Measurements from ENCODE around the gene BID.
A peak's percentile ranks its signal among the peaks of the same experiment; 100 is the strongest.

Gene BID

DNA sequence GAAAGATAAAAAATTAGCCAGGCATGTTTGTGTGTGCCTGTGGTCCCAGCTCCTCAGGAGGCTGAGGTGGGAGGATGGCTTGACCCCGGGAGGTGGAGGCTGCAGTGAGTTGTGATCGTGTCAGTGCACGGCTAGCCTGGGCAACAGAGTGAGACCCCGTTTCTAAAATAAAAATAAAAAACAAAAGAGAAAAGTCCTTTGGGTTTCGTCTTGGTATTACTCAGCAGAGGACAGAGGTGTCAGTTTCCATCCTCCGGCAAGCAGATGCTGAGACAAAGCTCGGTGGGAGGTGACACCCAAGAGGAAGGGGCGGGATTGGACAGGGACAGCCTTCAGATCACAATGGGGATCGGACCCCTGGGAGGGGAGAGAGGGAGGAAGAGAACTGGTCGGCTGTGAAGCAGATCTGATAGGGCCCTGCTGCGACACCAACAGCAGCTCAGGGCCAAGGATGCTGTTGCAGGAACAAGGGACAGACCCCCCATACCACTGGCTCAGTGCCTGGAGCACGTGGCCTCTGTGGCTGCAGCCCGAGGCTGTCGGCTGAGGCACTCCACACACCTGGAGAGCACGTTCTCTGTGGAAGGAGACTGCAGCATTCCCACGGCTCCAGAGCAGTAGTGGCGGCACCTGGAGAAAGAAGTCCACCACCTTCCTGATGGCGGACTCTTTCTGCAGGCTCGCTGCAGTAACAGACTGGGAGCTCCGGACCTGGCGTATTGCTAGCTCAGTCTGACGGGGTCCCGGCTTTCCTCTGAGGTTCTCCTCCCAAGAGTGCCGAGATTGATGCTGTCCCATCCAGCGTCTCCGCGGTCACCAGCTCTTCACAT lies 5.2 kb upstream of the BID start:
- ChIA-PET CTCF (interaction anchor here (0.7 to 5.6 kb wide), 10 partner anchors 10 to 300 kb away, joined by 3 to 44 read pairs (median 4); no protein-coding TSS in a partner anchor), POLR2A (interaction anchor here (0.6 to 2.1 kb wide), 6 partner anchors 12 to 21 kb away, joined by 3 to 16 read pairs (median 3); no protein-coding TSS in a partner anchor)
- peak; percentile 84 for DNase-seq (ENCODE audit: extremely low spot score)
- TF ChIP-seq, protein P1, sequence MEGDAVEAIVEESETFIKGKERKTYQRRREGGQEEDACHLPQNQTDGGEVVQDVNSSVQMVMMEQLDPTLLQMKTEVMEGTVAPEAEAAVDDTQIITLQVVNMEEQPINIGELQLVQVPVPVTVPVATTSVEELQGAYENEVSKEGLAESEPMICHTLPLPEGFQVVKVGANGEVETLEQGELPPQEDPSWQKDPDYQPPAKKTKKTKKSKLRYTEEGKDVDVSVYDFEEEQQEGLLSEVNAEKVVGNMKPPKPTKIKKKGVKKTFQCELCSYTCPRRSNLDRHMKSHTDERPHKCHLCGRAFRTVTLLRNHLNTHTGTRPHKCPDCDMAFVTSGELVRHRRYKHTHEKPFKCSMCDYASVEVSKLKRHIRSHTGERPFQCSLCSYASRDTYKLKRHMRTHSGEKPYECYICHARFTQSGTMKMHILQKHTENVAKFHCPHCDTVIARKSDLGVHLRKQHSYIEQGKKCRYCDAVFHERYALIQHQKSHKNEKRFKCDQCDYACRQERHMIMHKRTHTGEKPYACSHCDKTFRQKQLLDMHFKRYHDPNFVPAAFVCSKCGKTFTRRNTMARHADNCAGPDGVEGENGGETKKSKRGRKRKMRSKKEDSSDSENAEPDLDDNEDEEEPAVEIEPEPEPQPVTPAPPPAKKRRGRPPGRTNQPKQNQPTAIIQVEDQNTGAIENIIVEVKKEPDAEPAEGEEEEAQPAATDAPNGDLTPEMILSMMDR (IDR thresholded peaks at IDR 0.05; ENCODE audit: control extremely low read depth, extremely low read depth, low read depth, missing control alignments) = no peak

DNA sequence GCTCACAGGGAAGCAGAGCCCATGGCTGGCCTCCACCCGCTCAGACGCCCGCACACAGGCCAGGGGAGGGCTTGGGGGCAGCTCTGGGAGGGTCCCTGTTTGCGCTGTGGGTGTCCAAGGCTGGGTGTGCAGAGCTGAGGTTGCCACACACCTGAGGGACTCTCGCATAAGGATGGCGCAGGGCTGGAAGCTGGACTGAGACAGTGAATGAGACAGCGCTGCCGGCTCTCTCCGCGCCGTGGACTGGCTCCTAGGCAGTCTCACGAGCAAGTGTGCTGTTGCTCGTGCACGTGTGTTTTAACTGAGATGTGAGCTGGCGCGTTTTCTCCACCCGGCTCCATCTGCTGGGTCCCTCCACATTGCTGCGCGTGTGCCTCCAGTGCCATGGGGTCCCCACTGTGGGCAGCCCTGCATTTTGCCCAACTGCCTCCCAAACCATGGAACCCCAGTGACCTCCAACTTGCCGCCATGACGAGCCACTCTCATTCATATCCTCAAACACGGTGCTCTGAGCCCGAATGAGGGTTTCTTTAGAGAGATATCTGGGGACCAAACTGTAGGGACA lies 4.2 kb upstream of the BID start:
- ChIA-PET CTCF (interaction anchor here (1.2 to 5.6 kb wide), 4 partner anchors 9 to 220 kb away, joined by 3 to 44 read pairs (median 6); no protein-coding TSS in a partner anchor), POLR2A (interaction anchor here (2.1 kb wide), 1 partner anchor 22 kb away, joined by 16 read pairs; no protein-coding TSS in a partner anchor)
- DNase-seq (ENCODE audit: extremely low spot score) = no peak
- TF ChIP-seq, protein P1 (IDR thresholded peaks at IDR 0.05; ENCODE audit: control extremely low read depth, extremely low read depth, low read depth, missing control alignments) = no peak

DNA sequence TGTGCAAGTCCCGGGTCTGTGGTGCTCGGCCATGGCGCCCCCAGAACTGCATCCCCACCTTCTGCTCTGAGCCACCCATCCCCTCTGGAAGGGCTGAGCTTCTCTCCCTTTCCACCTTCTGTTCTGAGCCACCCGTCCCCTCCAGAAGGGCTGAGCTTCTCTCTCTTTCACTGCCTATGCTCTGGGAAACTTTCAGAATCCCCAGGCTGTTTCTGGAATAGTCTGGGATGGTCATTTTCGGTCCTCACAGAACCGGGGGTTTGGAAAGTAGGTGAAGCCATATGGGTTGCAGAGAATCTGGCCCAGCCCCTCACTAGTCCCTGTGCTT lies 3.4 kb upstream of the BID start:
- TF ChIP-seq, protein P1 (IDR thresholded peaks at IDR 0.05; ENCODE audit: control extremely low read depth, extremely low read depth, low read depth, missing control alignments) = no peak
- ChIA-PET CTCF (interaction anchor here (1.2 to 5.6 kb wide), 4 partner anchors 8 to 219 kb away, joined by 3 to 44 read pairs (median 8); no protein-coding TSS in a partner anchor), POLR2A (no interaction called here)
- DNase-seq (ENCODE audit: extremely low spot score) = no peak

DNA sequence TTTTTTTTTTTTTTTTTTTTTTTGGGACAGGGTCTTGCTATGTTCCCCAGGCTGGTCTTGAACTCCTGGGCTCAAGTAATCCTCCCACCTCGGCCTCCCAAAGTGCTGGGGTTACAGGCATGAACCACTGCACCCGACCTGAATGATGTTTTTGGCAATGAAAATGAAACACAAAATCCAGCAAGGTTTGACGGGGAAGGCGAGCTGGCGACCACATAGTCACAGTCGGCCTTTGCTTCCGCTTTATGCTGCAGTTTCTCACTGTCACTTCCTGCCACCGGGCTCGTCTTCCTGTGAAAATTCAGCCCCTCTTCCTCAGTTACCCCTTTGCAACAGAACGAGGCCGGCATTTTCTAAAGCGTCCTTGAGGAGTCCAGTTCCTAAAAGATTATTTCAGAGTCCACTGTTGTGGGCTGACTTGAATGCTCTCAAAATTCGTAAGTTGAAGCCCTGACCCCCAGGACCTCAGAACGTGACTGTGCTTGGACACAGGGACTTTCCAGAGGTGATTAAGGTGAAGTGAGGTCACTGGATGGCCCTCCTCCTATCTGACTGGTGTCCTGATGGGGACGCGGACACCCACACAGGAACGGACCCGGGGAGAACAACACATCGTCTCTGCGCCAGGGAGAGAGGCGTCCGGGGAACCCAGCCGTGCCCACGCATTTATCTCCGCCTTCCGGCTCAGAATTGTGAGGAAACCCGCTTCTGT lies 2.9 kb upstream of the BID start:
- peak; percentile 81 for DNase-seq (ENCODE audit: extremely low spot score)
- TF ChIP-seq, protein P1 (IDR thresholded peaks at IDR 0.05; ENCODE audit: control extremely low read depth, extremely low read depth, low read depth, missing control alignments) = no peak
- POLR2A ChIA-PET = interaction anchor here (0.8 kb wide), 1 partner anchor 12 kb away, joined by 4 read pairs; no protein-coding TSS in a partner anchor
- CTCF ChIA-PET = interaction anchor here (1.2 to 5.6 kb wide), 5 partner anchors 8 to 218 kb away, joined by 3 to 44 read pairs (median 6); no protein-coding TSS in a partner anchor

DNA sequence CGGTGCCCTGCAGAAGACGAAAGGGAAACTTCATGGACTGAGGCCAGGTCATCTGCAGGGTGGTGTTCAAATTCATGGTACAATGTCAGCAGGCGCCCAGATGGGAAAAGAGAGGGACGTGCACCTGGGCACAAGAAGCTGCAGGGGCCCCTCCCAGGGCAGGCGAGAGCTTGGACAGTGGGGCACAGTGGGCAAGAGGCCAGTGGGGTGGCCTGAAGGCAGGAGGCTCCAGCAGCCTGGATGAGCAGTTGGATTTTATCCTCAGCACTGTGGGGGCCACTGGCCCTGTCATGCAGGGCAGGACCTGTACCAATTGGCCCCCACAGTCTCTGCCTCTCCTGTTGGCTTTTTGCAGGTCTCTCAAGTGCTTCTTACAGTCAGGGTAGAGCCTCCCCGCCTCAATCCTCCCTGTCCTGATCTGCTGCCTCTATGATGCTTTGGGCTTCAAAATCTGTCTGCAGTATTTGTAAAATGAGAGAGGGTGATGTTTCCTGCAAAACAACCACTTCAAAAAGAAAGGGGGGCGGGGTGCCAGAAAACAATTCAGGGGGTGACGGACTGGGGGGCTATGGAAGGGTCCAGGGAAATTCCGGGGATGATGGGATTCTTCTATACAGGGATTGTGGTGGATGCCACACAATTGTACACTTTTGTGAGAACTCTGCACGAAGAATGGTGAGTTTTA lies 1.7 kb upstream of the BID start:
- CTCF ChIA-PET = interaction anchor here (1.5 to 1.9 kb wide), 2 partner anchors 9 to 10 kb away, joined by 3 to 11 read pairs; no protein-coding TSS in a partner anchor
- TF ChIP-seq, protein P1 (IDR thresholded peaks at IDR 0.05; ENCODE audit: control extremely low read depth, extremely low read depth, low read depth, missing control alignments) = no peak
- POLR2A ChIA-PET = interaction anchor here (0.8 kb wide), 1 partner anchor 11 kb away, joined by 4 read pairs; no protein-coding TSS in a partner anchor
- DNase-seq (ENCODE audit: extremely low spot score) = no peak

Data from GM10248 (cell line).